ENCODE results near the gene TRABD2B.

Gene TRABD2B

DNA sequence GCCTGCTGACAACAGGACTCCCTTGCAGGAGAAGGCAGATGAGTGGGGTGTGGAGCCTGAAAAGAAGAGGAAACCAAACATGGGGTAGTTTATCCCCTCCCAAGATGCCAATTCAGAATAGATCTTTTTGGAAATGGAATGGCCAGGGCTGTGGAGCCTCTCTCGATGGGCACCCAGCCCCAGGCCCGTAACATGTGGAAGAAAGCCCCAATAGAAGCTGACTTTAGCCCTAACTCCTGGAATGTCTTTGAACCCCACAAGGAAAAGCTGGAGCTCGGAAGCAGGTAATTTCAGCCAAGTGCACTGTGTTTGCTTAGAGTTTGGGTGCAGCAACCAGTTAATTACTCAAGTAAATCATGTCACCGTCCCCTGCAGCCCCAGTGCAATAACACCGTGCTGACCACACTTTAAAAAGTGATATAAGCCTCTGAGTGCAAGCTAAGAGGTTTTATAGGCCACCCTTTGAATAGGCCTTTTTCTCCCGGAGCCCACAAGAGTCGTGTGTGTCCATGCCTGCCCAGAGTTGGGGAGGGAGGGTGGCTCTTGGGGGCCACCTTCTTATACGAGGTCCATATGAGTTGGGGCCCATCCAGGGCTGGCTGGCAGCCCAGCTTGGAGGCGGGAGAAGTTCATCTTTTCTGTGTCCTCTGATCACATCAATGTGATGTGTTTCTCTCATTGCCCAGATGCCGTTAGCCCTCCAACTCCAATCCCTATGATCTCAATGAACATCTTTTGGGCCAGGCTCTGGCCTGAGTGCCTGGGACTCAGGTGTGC, 153.2 kb downstream of the TRABD2B start:
- no peak for DNase-seq

DNA sequence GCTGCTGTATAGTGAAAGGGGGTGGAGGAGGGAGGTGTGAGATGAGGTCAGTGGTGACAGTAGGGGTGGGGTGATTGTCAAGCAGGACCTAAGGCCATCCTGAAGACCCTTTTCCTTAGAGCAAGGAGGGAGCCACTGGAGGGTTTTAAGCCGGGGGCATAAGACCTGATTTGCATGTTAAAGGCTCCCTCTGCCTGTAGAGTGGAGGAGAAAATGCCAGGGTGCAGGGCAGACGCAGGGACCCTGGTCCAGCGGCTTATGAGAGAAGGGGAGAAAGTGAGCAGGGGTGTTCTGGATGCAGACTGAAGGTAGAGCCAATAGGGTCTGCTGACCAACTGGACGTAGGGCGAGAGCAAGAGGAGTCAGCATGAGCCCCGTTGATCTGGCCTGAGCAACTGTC, 154.1 kb downstream of the TRABD2B start:
- no peak for DNase-seq

DNA sequence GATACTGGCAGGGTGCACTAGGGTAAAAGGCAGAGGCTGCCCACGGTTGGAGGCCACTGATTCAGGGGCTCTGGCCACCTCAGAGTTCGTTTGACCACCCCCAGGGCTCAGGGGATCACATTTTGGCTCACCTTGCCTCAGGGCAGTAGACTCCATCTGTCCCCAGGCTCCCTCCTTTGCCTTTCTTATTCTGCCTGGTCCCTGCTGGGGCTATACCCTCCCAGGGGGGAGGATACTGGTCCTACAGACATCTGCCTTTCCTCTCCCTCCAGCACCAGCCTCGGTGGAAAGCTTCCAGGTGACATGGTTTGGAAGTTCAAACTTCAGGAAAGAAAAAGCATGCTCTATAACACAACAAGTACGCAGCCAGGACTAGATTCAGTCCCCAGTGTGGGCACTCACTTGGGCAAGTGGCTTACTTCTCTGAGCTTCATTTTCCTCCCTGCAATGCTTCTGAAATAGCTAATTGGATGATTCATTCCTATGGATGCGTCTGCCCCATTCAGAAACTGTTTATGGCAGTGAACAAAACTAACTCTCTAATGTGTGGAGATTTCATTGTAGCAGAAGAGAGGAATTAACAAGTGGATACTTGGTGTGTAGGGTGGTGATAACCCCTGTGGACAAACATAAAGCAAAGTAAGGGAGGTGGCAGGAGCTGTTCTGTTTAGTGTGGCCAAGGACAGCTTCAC, 154.8 kb downstream of the TRABD2B start:
- no peak for DNase-seq

DNA sequence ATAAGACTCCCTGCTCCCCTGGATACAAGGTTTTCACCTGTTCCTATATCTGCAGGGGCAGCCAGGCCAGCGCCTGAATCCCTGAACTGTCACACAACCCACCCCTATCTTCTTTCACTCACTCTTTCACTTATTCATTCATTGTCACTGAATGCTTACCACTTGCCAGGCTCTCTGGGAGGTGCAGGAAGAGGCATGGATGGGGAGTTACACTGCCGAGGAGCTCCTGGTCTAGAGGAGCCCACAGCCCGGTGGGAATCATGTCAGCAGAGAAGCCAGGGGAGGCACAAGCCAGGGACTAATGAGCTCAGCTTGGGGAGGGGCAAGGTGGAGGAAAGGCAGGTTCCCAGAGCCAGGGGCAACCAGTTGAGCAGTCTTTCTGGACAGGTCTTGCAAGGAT, 155.8 kb downstream of the TRABD2B start:
- DNase-seq = no peak

DNA sequence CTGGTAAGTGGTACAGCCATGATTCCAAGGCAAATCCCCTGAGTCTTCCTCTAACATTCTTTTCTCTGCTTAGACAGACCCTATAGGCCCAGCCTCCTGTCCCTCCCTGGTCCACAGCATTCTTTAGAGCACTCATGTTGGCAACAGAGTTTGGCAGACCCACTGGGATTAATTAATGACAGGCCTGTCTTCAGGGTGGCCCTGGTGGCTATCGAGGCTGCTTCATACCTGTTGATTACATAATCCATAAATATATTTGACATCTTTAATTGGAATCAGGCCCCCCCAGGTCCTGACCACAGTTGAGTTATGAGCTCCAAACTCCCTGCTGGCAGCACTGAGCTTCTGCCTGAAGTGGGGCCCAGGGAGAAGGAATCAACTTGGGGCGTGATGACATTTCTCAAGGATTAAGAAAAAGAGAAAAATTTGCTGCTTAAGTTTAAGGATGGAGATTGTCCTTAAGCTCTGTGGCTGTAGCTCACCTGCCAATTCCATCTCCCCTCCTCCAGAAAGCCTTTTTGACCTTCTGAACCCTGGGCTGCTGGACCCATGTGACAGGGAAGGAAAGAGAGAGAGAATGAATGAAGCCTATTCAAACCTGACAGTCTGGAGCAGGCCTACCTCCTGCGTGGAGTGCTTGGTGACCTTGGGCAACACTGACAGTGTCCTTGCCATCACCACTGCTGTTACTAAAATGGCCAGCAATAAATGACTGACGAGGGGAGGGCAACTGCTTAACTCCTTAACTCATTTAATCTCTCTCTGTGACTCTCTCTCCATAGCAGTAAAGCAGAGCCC, 156.6 kb downstream of the TRABD2B start:
- no peak for DNase-seq

DNA sequence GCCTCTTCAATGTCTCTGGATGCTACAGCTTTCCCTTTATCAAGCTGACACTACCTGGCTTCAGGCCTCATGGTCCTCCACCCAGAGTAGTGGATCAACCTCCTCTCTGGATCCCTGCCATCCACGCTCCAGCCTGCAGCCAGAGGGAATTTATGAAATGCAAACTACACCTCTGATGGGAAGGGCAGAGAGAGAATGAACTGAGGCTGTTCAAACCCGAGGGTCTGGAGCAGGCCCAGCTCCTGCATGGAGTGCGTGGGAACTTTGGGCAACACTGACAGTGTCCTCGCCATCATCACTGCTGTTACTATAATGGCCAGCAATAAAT, 157.8 kb downstream of the TRABD2B start:
- no peak for DNase-seq

DNA sequence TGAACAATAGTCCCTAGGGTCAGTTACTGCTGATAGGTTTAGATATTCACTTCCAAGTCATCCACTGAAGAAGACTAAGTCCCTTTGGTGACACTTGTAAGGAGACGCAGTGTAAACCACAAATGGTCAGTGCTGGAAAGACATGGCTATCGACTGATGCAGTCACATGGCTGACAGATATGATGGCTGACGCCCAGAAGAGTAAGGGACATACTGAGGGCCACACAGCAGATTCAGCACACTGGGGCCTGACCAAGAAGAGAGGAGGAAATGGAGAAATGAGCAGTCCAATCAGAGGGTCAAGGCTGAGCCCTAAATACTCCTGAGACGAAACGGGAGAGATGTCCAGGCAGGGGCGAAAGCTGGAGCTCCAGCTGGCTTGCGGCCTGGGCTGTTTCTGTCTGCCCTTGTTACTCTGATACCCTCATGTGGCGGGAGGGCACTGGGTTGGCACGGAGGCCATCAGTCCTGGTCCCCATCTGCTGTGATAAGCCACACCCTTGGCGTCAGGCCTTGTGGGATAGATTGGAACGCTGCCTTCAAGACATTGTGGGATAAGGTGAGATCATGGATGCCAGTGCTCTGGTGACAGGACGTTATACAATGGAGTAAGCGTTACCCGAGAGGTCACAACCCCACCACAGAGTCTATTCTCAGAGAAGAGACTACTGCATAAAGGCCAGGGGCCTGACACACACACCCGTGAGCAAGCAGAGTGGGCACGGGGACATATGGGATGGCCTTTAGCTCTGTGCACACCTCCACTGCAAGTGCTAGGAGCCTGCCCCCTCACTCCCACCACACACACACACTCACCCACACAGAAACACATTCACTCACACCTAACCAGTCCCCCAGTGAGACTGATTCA, 158.4 kb downstream of the TRABD2B start:
- no peak for DNase-seq

DNA sequence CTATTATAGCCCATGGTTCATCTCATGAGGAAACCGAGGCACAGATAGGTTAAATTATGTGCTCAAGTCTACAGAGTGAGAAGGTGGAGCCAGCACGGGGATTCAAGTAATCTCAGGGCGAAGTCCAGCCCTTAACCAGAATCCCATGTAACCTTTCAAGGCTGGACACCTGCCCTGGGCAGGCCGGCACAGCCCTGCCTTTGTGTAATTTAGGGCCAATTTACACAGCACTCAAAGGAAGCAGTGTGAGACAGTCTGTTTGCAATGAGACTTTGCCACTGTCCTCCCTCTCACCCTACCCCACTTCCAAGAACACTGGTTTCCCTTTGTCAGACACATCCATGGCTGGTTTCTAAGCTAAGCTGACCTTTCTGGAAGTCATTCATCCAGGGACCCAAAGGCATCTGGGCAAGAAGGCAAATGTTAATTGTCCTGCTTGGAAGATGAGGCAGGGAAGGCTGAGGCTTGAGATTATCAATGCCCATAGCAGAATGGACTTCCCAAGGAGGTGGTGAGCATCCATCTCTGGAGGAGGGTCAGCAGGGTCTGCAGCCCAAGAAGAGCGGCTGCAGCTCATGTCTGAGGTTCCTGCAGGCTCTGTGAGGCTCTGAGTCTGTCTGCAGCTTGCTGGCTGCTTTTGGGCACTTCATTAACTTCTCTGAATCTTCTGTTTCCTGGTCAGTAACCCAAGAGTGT, 159.2 kb downstream of the TRABD2B start:
- DNase-seq = no peak

DNA sequence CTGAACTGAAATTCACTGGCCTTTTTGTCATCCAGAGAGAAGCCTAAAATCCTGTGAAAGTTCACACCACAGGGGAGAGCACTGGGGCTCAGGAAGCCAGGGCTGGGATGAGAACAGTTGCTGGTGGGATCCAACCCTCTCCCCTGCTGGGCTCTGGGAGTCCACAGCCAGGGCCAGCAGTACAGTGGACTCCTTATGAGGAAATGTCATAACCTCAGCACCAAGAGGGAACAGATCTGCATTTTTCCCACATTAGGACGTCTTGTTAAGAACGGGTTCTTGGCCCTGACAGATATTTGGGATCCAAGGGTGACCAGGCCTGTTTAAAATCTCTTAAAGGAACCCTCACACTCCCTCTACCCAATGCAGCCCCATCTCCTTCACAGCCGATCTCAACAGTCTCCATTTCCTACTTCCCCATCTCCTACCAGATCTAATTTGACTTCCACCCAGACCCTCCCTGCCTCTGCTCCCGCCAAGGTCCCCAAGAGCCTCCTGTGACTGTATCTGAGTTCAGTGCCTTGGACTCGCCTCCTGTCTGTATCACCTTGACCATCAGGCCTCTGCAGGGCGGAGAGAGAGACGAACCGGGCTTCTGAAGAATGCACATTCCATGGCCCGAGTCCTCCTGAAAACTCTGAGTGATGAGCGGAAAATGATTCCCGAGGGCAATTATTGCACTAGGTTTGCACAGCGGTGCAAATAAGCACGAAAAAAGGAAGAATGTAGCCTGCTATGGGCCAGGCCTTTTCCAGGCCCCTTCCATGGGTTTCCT, 159.9 kb downstream of the TRABD2B start:
- DNase-seq = no peak

DNA sequence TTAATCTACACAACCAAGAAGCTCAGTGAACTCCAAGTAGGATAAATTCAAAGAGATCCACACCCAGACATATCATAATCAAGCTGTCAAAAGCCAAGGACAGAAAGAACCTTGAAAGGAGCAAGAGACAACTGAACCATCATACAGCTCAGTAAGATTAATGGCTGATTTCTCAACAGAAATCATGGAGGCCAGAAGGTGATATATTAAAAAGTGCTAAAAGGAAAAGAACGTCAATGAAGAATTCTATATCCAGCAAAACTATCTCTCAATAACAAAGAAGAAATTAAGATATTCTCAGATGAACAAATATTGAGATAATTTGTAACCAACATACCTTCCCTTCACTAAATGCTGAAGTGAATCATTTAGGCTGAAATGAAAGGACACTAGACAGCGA, 161.8 kb downstream of the TRABD2B start:
- no peak for DNase-seq

DNA sequence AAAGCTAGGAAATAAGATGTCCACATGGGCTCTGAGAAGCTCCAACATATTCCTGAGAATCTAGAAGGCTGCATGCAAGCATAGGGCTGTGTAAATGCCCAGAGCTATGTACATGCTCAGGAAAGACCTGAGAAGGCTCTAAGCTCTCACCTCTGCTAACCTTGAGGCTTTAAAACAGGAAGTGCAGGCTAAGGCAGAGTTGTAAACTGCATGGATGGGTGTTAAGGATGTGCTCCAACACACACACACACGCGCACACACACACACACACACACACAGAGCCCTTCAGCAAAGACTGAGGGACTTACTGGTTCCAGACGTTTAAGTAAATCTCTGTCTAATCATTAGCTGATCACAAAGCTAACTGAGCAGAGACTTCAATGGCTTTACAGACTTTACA, 162.9 kb downstream of the TRABD2B start:
- DNase-seq = no peak

DNA sequence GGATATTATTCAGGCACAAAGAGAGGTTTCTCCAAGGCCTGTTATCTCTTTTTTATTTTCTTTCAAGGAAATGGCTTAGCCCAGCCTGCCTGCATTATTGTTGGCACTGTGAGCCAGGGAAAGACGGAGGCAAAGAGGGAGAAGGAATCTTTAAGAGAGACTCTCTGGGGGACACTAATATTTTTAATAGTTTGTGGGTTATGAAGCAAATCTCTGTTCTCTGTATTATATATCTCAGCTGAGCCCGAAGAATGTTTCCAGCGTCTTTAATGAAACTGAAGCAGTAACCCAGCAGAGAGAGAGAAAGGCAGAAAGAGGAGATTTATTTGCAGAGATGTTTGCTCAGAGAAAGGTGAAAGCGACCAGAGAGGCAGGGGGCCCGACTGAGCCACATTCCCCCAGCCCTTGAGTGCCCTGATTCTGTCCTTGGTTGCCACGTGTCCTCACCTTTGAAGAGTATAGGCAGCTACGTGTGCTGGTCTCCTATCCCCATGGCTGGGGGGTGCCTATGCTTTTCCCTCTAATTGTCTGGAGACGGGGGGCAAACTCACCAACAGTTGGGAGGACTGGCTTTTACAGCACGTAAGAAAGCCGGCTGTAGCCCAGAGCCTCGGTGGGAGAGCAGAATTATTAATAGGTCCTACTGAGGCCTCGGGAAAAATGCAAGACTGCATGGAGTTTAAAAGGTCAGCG, 166.4 kb downstream of the TRABD2B start:
- no peak for DNase-seq

DNA sequence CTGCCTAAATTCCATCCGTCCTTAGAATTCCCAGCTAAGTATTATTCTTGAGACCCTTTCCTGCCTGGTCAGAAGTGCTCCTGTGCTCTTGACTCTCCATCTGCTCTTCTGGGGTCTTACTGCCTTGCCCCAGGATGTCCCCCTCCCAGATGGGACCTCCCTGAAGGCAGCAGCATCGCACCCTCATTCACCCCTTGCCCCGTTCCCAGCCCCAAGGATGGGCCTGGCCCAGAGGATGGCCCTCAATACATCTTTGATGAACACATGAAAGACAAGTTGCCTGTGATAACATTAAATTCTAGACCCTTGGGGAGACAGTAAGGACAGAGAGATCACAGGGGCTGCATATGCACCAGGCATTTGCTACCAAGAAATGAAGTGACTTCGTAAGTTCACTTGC, 167.2 kb downstream of the TRABD2B start:
- DNase-seq = no peak

DNA sequence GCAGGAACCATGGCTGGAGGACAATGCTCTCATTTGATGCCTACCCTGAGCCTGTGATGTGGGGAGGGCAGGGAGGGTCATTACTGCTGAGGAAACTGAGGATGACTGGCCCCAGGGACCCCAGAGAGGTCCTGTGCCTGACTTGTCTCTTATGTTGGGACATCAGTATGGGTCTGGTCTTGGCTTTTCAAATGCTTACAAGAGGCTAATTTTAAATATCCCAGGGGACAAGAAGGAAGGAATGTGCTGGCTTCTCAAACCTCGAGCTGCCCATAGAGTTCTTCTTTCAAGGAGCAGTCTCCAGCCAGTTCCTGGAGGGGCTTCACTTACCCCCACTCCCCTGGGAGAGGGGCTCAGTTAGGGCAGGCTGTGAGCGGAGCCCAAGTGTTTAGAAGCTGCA, 168.2 kb downstream of the TRABD2B start:
- DNase-seq = no peak

DNA sequence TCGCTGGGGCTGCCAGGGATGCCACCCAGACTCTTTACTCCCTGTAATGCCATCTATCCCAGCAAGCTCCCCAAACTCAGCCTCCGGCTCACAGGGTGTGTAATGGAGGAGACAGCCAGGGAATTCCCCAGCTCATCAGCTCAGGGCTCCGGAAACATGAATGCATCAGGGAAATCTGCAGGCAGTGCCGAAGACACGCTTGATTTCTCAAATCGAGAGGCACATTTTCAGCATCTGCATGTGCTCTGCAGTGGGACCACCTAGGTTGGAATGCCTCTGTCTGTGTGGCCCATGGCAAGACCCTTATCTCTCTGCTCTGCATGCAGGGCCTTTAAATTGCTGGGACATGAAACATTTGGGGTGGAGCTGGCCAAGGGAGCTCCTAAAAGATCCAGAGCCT, 170.1 kb downstream of the TRABD2B start:
- no peak for DNase-seq

DNA sequence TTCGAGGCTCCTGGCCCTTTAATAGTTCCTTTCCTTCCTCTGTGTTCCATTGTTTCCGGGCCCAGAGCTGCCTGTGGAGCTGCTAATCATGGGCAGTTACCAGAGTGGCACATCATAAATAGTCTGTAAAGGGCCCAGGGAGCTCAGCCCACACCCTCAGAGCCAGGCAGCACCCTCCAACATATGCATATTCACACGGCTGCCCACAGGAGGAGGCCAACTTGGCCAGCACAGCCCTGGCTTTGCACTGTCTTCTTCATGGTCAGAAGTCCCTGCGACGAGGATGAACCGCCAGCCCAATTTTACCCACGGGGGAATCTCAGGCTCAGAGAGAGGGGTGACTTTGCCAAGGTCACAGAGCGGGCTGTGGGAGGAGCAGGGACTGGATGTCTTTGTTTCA, 172.5 kb downstream of the TRABD2B start:
- no peak for DNase-seq

DNA sequence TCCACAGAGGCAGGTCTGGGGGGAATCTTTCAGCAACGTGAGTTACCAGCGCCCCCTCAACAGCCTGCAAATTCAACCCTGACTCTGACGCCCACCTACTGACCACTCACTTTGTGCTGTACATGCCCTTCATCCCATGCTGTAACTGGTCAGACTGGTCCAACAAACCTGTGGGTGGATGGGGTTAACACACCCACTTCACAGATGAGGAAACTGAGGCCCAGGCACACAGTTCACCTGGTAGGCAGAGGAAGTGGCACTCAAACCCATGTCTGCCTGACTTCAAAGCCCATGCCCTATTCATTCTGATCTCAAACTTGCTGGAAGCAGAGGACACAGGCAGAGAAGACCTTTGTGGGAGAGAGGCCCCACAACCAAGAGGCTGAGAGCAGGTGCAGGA, 172.9 kb downstream of the TRABD2B start:
- no peak for DNase-seq

DNA sequence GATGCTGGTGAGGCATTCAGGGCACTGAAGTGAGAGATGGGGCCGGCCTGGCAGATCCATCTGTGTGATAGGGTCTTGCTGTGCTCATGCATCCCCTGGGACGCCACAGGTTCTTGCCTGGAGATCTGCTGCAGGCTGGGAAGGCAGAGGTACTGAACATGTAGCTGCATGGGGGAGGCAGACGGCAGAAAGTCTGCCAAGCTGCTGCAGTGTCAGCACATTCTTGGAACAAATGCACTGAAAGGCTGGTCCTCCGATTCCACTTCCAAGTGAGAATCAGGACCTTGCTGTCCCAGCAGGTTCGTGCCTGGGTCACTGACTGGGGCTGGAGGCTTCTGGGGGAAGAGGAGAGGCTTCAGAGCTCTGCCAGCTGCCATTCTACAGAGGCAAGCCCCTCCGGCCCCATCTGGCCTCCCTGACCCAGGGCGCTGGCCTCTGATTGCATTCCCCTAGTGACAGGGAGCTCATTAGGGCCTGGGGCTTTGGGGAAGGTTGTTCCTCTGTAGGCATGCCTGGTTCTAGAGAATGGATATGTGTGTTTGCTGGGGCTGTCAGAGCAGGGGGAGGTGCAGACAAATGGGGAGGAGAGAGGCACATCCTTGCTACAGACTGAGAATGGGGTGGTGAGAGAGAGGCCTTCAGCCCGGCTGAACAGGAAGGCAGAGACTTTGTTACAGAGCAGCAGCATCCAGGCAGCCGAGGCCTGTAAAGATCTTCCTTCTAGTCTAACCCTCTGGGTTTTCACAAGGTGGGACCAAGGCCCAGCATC, 174.0 kb downstream of the TRABD2B start:
- peak; percentile 47 for DNase-seq

DNA sequence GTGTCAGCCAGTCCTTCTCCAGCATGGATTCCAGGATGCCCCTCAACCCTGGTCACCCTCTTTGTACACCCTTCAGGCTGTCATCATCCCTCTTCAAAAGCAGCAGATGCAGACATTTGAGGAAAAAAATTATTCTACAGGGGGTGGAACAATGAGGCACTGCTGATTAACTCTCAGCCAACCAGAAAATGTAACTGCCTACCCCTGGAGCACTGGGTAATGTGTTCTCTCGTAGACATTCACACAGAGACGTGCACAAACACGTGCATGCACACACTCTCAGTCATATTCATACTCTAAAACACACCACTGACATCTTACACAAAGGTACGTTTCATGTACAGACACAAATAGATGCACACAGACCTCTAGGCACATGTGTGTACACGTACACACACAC, 175.4 kb downstream of the TRABD2B start:
- no peak for DNase-seq

DNA sequence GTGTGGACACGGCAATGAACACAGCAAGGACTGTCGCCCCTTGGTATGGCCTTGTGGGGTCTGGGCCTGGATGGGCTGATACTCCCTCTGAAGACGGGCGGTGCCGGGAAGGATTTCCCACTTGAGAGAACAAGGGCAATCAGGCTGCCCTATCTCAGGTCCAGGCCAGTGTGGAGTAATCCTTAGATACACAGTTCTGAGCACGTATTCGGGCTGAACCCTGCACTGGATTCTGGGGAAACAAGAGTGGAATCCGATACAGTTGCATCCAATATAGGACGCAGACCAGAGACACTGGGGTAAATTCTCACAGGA, 177.7 kb downstream of the TRABD2B start:
- DNase-seq = no peak

Measured in NCI-H2171 (cell line).